Kidney (tissue), 14 donors: Measurements from ENCODE around the gene SMAD7. TPM values are rescaled to one million over a fixed set of nuclear protein-coding genes. Genes with fewer than 3 reads are reported as not detected.
A peak's percentile ranks its signal among the peaks of the same experiment; 100 is the strongest.

Experiments
- DNase-seq, 5 donors: peaks; one replicate each; pipeline ENCODE4 v3.0.0-alpha.2; 2013 to 2020
- FAIRE-seq: peaks from 2 replicates; lab custom pipeline; 2012; peaks lifted over from hg19 to GRCh38; lab: Jason Lieb, UNC
- H3K27ac ChIP-seq, 2 donors: one replicate each; pipeline ENCODE4 v1.7.0; 2013; ENCODE audit warnings: low read depth in 2 of 2, low read length in 2 of 2, inconsistent platforms in 1 of 2
- H3K27me3 ChIP-seq: one replicate; pipeline ENCODE4 v1.7.1; 2013; ENCODE audit warnings: low read length, inconsistent platforms; ENCODE audit not compliant: control insufficient read depth, insufficient read depth
- H3K36me3 ChIP-seq, 3 donors: one replicate each; pipeline versions ENCODE4 v1.7.0 to v1.7.1; 2013; ENCODE audit warnings: low read length in 3 of 3, control low read depth in 1 of 3, inconsistent platforms in 1 of 3; ENCODE audit not compliant: insufficient read depth in 3 of 3, control insufficient read depth in 2 of 3
- H3K4me1 ChIP-seq, 3 donors: one replicate each; pipeline versions ENCODE4 v1.7.0 to v1.7.1; 2013; ENCODE audit warnings: low read length in 3 of 3, inconsistent platforms in 1 of 3, low read depth in 1 of 3; ENCODE audit not compliant: control insufficient read depth in 2 of 3, insufficient read depth in 2 of 3
- H3K4me3 ChIP-seq, 3 donors: one replicate each; pipeline versions ENCODE4 v1.7.0 to v1.8.1; 2013; ENCODE audit warnings: low read length in 3 of 3, control low read depth in 1 of 3, inconsistent platforms in 1 of 3
- H3K9ac ChIP-seq, 3 donors: one replicate each; pipeline versions ENCODE4 v1.7.0 to v1.7.1; 2013; ENCODE audit warnings: low read length in 3 of 3, control low read depth in 1 of 3, inconsistent platforms in 1 of 3
- H3K9me3 ChIP-seq, 3 donors: one replicate each; pipeline versions ENCODE4 v1.7.0 to v1.7.1; 2013; ENCODE audit warnings: low read length in 3 of 3, control low read depth in 1 of 3, inconsistent platforms in 1 of 3; ENCODE audit not compliant: control insufficient read depth in 2 of 3, insufficient read depth in 1 of 3
- CTCF ChIP-seq: IDR thresholded peaks from 3 replicates; pipeline ENCODE4 v1.5.1; 2012; ENCODE audit warnings: mild to moderate bottlenecking, moderate library complexity, borderline replicate concordance; ENCODE audit not compliant: insufficient read depth; ENCODE audit errors: extremely low read depth
- intact Hi-C: fragments of 100-400 bp; cut with DNase I; formaldehyde crosslinking; loops from one replicate; pipeline ENCODE4 v1.11.1; 2022
- polyA plus RNA-seq: library from polyadenylated mRNA; stranded (reverse); fragments of 350-450 nt; fragmentation: Illumina TruSeq; extraction: RNeasy Lipid Tissue Mini Kit (QIAGEN cat#74804); gene quantifications from one replicate; pipeline ENCODE4 v1.2.3, GENCODE V29; 2014; ENCODE audit warnings: low read depth, low replicate concordance; ENCODE audit not compliant: insufficient read depth
- total RNA-seq: library from RNA; stranded (reverse); fragmentation: NEBNext Ultra II Directional; extraction: Animal tissue kit (Norgen Biotek cat#: 25700); gene quantifications from one replicate; pipeline ENCODE4 v1.2.1, GENCODE V29; 2021
- donor health status: control.
- donor health status: control.
- donor health status: control.
- donor health status: control.
- donor health status: control.
- donor health status: DM: yes; HTN: yes; CAD: no.
- donor health status: Normal renal cell carcinoma (clear cell type).

Gene SMAD7
- total and polyA plus RNA-seq, 2 donors from 2014 or later, result 17.3 to 32.6 TPM

- intact Hi-C loops, result no loop called here
- Histone ChIP-seq H3K9me3 (peaks cover 0 to 7% (median 2%) of the 10 kb centered on the region in 3 donors), H3K4me3 (no peak overlapping the region), H3K4me1 (peaks cover 0 to 15% (median 12%) of the 10 kb centered on the region in 3 donors), H3K9ac (peak overlapping the region in 1 of 3 donors; percentile 8), H3K36me3 (no peaks in the 10 kb centered on the region), H3K27me3 (no peaks in the 10 kb centered on the region), H3K27ac (peak overlapping the region in 1 of 2 donors; percentile 76)
- DNase-seq, result peak in 2 of 5 donors; percentile 26 to 93
- no peak for TF ChIP-seq CTCF
- no peak for FAIRE-seq
Observed at GRCh38 chr18:48902856-48903601, 47.7 kb downstream of the SMAD7 start.

GRCh38 chr18:48902023-48902855, 48.5 kb downstream of the SMAD7 start:
- TF ChIP-seq CTCF, result no peak
- H3K27me3 ChIP-seq, result no peaks in the 10 kb centered on the region
- FAIRE-seq (no peak), DNase-seq (peak; percentile 87 to 98 (median 90))
- peaks cover 0 to 15% (median 12%) of the 10 kb centered on the region in 3 donors for H3K4me1 ChIP-seq
- H3K4me3 ChIP-seq, result no peak overlapping the region
- H3K9me3 ChIP-seq, result peaks cover 0 to 7% (median 2%) of the 10 kb centered on the region in 3 donors
- H3K36me3 ChIP-seq, result no peaks in the 10 kb centered on the region
- intact Hi-C loops, result no loop called here
- H3K27ac ChIP-seq, result peak overlapping the region; percentile 69 to 76
- H3K9ac ChIP-seq, result peak overlapping the region in 1 of 3 donors; percentile 8

GRCh38 chr18:48901145-48902022, 49.4 kb downstream of the SMAD7 start:
- H3K36me3 ChIP-seq, result no peaks in the 10 kb centered on the region
- intact Hi-C loops, result no loop called here
- no peak overlapping the region for H3K4me3 ChIP-seq
- peaks cover 0 to 7% (median 2%) of the 10 kb centered on the region in 3 donors for H3K9me3 ChIP-seq
- DNase-seq, result peak in 1 of 5 donors; percentile 25
- peaks cover 0 to 15% (median 12%) of the 10 kb centered on the region in 3 donors for H3K4me1 ChIP-seq
- no peaks in the 10 kb centered on the region for H3K27me3 ChIP-seq
- no peak overlapping the region for H3K9ac ChIP-seq
- peak overlapping the region; percentile 24 to 65 for H3K27ac ChIP-seq
- no peak for FAIRE-seq
- TF ChIP-seq CTCF, result no peak
